Left lung (tissue), 10 donors: Measurements from ENCODE around the gene CCDC77. TPM values are rescaled to one million over a fixed set of nuclear protein-coding genes. Genes with fewer than 3 reads are reported as not detected.
A peak's percentile ranks its signal among the peaks of the same experiment; 100 is the strongest.

Source experiments
- ATAC-seq: fragments of 200-7000 bp; cut with Tn5 transposase; one replicate; pipeline ENCODE4 v1.9.1; 2020; ENCODE audit warnings: moderate library complexity
- DNase-seq, 4 donors: peaks; one replicate each; pipeline ENCODE4 v3.0.0-alpha.2; 2013 to 2020
- H3K27ac ChIP-seq, 2 donors: fragments of 200-600 bp; sonication (generic) in 1 of 2; one replicate each; pipeline versions ENCODE4 v1.5.0 to v1.8.0; 2020 to 2021
- H3K27me3 ChIP-seq, 2 donors: fragments of 200-600 bp; sonication (generic) in 1 of 2; one replicate each; pipeline versions ENCODE4 v1.5.0 to v1.8.0; 2020 to 2021
- H3K36me3 ChIP-seq, 2 donors: fragments of 200-600 bp; sonication (generic) in 1 of 2; one replicate each; pipeline versions ENCODE4 v1.5.0 to v1.8.0; 2020 to 2021
- H3K4me1 ChIP-seq, 2 donors: fragments of 200-600 bp; one replicate each; pipeline ENCODE4 v1.8.0; 2021
- H3K4me3 ChIP-seq, 2 donors: fragments of 200-600 bp; sonication (generic) in 1 of 2; one replicate each; pipeline versions ENCODE4 v1.5.0 to v1.8.0; 2020 to 2021; ENCODE audit warnings: mild to moderate bottlenecking in 1 of 2
- H3K9me3 ChIP-seq, 2 donors: fragments of 200-600 bp; sonication (generic) in 1 of 2; one replicate each; pipeline versions ENCODE4 v1.5.0 to v1.8.0; 2020 to 2021
- intact Hi-C, 2 donors: fragments of 100-400 bp; cut with DNase I; formaldehyde crosslinking; loops; one replicate each; pipeline versions ENCODE4 v1.11.2 to v1.14.2; 2022
- polyA plus RNA-seq, 6 donors: library from polyadenylated mRNA; unstranded; fragments of 120-200 nt; gene quantifications; one replicate each; pipeline ENCODE4 v1.2.1, GENCODE V29; 2013; ENCODE audit not compliant: insufficient read length in 6 of 6
- total RNA-seq, 2 donors: library from RNA; stranded (reverse); fragmentation: NEBNext Ultra II Directional; extraction: Animal tissue kit (Norgen Biotek cat#: 25700); gene quantifications; one replicate each; pipeline ENCODE4 v1.2.1, GENCODE V29; 2021
- TF ChIP-seq, protein P1 (sequence below), 2 donors: fragments of 200-600 bp; sonication (generic) in 1 of 2; IDR thresholded peaks; one replicate each; pipeline versions ENCODE4 v1.5.0 to v1.8.0; 2021; ENCODE audit warnings: antibody characterized with exemption in 2 of 2
- donor health status: DM: no; HTN: yes; CAD: no.
- donor health status: DM: no; HTN: no; CAD: no.

CCDC77 gene
- total and polyA plus RNA-seq, 8 donors: 7.4 to 43.7 (median 28.0) TPM

DNA sequence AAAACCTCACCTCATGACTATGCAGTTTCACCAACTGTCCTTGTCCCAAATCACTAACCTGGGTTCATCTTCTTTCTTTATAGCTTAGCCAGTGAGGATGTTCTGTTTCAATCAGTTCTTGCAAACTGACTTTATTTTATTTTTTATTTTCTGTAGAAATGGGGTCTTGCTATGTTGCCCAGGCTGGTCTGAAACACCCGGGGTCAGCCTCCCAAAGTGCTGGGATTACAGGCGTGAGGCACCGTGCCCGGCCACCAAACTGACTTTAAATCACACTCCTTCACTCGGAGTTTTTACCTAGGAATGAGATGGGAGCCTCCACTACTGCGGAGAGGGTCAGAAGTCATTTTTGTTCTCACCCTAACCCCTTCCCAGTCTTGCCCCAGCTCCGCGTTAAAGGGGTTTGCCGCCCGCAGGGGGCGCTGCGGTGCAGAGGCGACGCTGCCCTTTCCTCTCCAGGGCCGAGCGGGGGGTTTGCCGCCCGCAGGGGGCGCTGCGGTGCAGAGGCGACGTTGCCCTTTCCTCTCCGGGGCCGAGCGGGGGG, 51.3 kb downstream of the CCDC77 start:
- intact Hi-C loops: loop anchor here (5.0 to 10.0 kb wide), 2 partner anchors 92 to 95 kb away; no protein-coding TSS in a partner anchor
- peak in 2 of 4 donors; percentile 41 to 81 for DNase-seq
- H3K36me3 ChIP-seq: no peaks in the 10 kb centered on the region
- TF ChIP-seq, protein P1, sequence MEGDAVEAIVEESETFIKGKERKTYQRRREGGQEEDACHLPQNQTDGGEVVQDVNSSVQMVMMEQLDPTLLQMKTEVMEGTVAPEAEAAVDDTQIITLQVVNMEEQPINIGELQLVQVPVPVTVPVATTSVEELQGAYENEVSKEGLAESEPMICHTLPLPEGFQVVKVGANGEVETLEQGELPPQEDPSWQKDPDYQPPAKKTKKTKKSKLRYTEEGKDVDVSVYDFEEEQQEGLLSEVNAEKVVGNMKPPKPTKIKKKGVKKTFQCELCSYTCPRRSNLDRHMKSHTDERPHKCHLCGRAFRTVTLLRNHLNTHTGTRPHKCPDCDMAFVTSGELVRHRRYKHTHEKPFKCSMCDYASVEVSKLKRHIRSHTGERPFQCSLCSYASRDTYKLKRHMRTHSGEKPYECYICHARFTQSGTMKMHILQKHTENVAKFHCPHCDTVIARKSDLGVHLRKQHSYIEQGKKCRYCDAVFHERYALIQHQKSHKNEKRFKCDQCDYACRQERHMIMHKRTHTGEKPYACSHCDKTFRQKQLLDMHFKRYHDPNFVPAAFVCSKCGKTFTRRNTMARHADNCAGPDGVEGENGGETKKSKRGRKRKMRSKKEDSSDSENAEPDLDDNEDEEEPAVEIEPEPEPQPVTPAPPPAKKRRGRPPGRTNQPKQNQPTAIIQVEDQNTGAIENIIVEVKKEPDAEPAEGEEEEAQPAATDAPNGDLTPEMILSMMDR (IDR thresholded peaks at IDR 0.05): no peak
- no peaks in the 10 kb centered on the region for H3K9me3 ChIP-seq
- H3K4me1 ChIP-seq: no peaks in the 10 kb centered on the region
- peak; percentile 52 for ATAC-seq
- no peak overlapping the region for H3K27ac ChIP-seq
- H3K4me3 ChIP-seq: no peak overlapping the region
- peaks cover 6 to 26% of the 10 kb centered on the region in 2 donors for H3K27me3 ChIP-seq

DNA sequence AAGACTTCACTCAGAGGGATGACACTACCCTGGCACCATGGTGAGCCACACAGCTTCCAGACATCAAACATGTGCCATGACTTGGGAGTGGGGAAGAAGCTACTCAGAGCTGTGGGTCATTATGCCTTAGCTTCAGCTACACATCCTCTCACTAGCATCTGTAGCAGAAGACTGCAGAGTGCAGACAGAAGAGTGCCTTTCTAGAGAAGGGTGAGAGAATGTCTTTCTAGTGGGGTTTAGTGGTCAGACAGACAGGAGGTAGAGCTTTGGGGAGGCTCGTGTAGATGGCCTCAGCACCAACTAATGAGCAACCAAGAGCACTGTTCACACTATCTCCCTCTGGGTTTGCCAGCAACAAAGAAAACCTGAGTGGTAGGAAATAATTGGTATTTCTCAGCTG, 53.4 kb downstream of the CCDC77 start:
- intact Hi-C loops: loop anchor here (5.0 to 10.0 kb wide), 2 partner anchors 90 to 92 kb away; no protein-coding TSS in a partner anchor
- H3K27me3 ChIP-seq: peaks cover 21 to 37% of the 10 kb centered on the region in 2 donors
- no peak for DNase-seq
- no peaks in the 10 kb centered on the region for H3K9me3 ChIP-seq
- TF ChIP-seq, protein P1 (IDR thresholded peaks at IDR 0.05): no peak
- H3K36me3 ChIP-seq: no peaks in the 10 kb centered on the region
- H3K4me1 ChIP-seq: peaks cover 0 to 6% of the 10 kb centered on the region in 2 donors
- ATAC-seq: no peak
- no peak overlapping the region for H3K4me3 ChIP-seq
- no peak overlapping the region for H3K27ac ChIP-seq

DNA sequence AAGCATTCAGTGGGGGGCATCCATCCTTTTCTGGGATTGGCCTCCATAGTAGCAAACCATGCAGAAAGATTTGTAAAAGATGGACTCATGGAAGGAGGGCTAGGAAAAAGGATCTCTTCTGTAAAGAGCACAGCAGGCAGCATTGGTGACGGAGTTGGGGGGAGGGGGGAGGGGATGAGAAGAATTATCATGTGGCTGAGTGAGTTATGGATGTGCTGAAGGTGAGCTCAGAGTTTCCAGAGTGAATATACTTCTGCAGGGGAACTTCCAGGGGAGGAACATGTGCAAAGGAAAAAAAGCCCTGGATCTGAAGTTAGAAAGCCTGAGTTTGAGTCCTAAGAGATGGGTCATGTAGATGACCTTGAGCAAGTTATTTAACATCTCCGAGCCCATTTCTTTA, 54.4 kb downstream of the CCDC77 start:
- intact Hi-C loops: loop anchor here in 1 of 2 donors (10.0 kb wide), 1 partner anchor 89 kb away; no protein-coding TSS in a partner anchor
- no peak for ATAC-seq
- no peak overlapping the region for H3K4me3 ChIP-seq
- H3K27me3 ChIP-seq: peaks cover 21 to 44% of the 10 kb centered on the region in 2 donors
- peaks cover 0 to 13% of the 10 kb centered on the region in 2 donors for H3K4me1 ChIP-seq
- H3K9me3 ChIP-seq: no peaks in the 10 kb centered on the region
- H3K27ac ChIP-seq: no peak overlapping the region
- DNase-seq: no peak
- TF ChIP-seq, protein P1 (IDR thresholded peaks at IDR 0.05): no peak
- H3K36me3 ChIP-seq: no peaks in the 10 kb centered on the region

DNA sequence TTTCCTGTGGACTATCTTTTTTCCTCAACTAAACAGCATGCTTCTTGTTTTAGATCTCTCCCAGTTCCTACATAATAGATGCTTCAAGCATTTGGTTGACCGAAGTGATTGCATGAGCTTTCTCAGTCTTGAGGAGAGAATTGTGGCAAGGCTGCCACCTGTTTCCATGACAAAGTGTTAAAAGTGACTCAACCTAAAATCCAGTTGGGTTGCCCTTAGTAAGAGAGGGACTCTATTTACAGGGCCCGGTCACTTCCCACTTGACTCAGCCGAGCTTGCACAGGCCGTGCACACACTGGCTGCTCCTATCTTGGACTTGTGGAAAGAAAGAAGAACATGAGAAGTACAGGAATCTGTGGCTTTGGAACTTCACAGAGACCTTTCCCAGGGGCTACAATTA, 56.2 kb downstream of the CCDC77 start:
- Histone ChIP-seq H3K9me3 (no peaks in the 10 kb centered on the region), H3K27me3 (peaks cover 21 to 56% of the 10 kb centered on the region in 2 donors), H3K27ac (no peak overlapping the region), H3K4me1 (peaks cover 0 to 17% of the 10 kb centered on the region in 2 donors), H3K4me3 (no peak overlapping the region), H3K36me3 (no peaks in the 10 kb centered on the region)
- DNase-seq (no peak), ATAC-seq (peak; percentile 3)
- TF ChIP-seq, protein P1 (IDR thresholded peaks at IDR 0.05): no peak
- intact Hi-C loops: loop anchor here in 1 of 2 donors (10.0 kb wide), 1 partner anchor 87 kb away; no protein-coding TSS in a partner anchor

DNA sequence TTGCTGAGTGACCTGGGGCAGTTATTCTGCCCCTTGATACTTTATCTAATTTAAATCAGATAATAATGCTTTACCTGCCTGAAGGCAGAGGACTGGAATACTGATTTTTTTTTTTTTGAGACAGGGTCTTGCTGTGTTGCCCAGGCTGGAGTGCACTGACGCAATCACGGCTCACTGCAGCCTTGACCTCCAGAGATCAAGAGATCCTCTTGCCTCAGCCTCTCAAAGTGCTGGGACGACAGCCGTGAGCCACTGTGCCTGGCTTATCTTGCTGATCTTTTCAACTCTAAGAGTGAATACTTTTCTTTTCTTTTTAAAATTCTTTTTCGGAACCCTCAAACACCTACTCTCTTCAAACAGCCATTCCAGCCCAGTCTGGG, 57.6 kb downstream of the CCDC77 start:
- H3K36me3 ChIP-seq: no peaks in the 10 kb centered on the region
- intact Hi-C loops: loop anchor here in 1 of 2 donors (10.0 kb wide), 1 partner anchor 86 kb away; no protein-coding TSS in a partner anchor
- TF ChIP-seq, protein P1 (IDR thresholded peaks at IDR 0.05): no peak
- peaks cover 21 to 68% of the 10 kb centered on the region in 2 donors for H3K27me3 ChIP-seq
- peaks cover 0 to 17% of the 10 kb centered on the region in 2 donors for H3K4me1 ChIP-seq
- H3K27ac ChIP-seq: peak overlapping the region in 1 of 2 donors; percentile 35
- H3K9me3 ChIP-seq: no peaks in the 10 kb centered on the region
- ATAC-seq (peak; percentile 2), DNase-seq (no peak)
- H3K4me3 ChIP-seq: peak overlapping the region; percentile 37 to 49
